ENCODE results near the gene PLA2G2F. TPM values are rescaled to one million over a fixed set of nuclear protein-coding genes. Genes with fewer than 3 reads are reported as not detected.

PLA2G2F gene
- total RNA-seq, 1 experiment from 2014 or later = not detected

- ATAC-seq (no peak), DNase-seq (ENCODE audit: low spot score) (no peak)
- peaks cover 27% of the 10 kb centered on the region for H3K4me1 Mint-ChIP-seq
- no peaks in the 10 kb centered on the region for H3K36me3 Mint-ChIP-seq
- no peak for TF ChIP-seq CREM (CRISPR knock-in tag; IDR thresholded peaks at IDR 0.05)
- TF ChIP-seq, protein P1, sequence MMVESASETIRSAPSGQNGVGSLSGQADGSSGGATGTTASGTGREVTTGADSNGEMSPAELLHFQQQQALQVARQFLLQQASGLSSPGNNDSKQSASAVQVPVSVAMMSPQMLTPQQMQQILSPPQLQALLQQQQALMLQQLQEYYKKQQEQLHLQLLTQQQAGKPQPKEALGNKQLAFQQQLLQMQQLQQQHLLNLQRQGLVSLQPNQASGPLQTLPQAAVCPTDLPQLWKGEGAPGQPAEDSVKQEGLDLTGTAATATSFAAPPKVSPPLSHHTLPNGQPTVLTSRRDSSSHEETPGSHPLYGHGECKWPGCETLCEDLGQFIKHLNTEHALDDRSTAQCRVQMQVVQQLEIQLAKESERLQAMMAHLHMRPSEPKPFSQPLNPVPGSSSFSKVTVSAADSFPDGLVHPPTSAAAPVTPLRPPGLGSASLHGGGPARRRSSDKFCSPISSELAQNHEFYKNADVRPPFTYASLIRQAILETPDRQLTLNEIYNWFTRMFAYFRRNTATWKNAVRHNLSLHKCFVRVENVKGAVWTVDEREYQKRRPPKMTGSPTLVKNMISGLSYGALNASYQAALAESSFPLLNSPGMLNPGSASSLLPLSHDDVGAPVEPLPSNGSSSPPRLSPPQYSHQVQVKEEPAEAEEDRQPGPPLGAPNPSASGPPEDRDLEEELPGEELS (CRISPR knock-in tag; IDR thresholded peaks at IDR 0.05) = no peak
- TF ChIP-seq ZNF232 (CRISPR knock-in tag; IDR thresholded peaks at IDR 0.05) = no peak
- no peak for TF ChIP-seq HMGXB4 (CRISPR knock-in tag; IDR thresholded peaks at IDR 0.05)
- TF ChIP-seq ZNF671 (CRISPR knock-in tag; IDR thresholded peaks at IDR 0.05) = no peak
- no peak for TF ChIP-seq ZNF138 (CRISPR knock-in tag; conservative IDR thresholded peaks at IDR 0.05)
- no peak for TF ChIP-seq SP1 (CRISPR knock-in tag; conservative IDR thresholded peaks at IDR 0.05)
- TF ChIP-seq USF2 (CRISPR knock-in tag; IDR thresholded peaks at IDR 0.05) = no peak
- TF ChIP-seq PRDM15 (CRISPR knock-in tag; IDR thresholded peaks at IDR 0.05) = no peak
- TF ChIP-seq SOX15 (CRISPR knock-in tag; IDR thresholded peaks at IDR 0.05) = no peak
- no peak for TF ChIP-seq ZBTB43 (CRISPR knock-in tag; IDR thresholded peaks at IDR 0.05)
- TF ChIP-seq, protein P2, sequence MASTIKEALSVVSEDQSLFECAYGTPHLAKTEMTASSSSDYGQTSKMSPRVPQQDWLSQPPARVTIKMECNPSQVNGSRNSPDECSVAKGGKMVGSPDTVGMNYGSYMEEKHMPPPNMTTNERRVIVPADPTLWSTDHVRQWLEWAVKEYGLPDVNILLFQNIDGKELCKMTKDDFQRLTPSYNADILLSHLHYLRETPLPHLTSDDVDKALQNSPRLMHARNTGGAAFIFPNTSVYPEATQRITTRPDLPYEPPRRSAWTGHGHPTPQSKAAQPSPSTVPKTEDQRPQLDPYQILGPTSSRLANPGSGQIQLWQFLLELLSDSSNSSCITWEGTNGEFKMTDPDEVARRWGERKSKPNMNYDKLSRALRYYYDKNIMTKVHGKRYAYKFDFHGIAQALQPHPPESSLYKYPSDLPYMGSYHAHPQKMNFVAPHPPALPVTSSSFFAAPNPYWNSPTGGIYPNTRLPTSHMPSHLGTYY (CRISPR knock-in tag; IDR thresholded peaks at IDR 0.05) = no peak
- TF ChIP-seq, protein P3, sequence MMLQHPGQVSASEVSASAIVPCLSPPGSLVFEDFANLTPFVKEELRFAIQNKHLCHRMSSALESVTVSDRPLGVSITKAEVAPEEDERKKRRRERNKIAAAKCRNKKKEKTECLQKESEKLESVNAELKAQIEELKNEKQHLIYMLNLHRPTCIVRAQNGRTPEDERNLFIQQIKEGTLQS (CRISPR knock-in tag; conservative IDR thresholded peaks at IDR 0.05) = no peak
- no peak for TF ChIP-seq ETV6 (CRISPR knock-in tag; IDR thresholded peaks at IDR 0.05)
- no peak overlapping the region for H3K4me3 Mint-ChIP-seq
- CTCF ChIA-PET = interaction anchor here (1.0 to 2.0 kb wide), 2 partner anchors 47 to 217 kb away, joined by 3 to 6 read pairs; no protein-coding TSS in a partner anchor
- POLR2A ChIA-PET = no interaction called here
- H3K27me3 Mint-ChIP-seq (ENCODE audit: low read depth) = peaks cover 28% of the 10 kb centered on the region
- H3K27ac Mint-ChIP-seq = no peak overlapping the region
- no peaks in the 10 kb centered on the region for H3K9me3 Mint-ChIP-seq
These were observed 52.2 kb downstream of the PLA2G2F start for GRCh38 chr1:20191266-20191825.
